GM08714 (cell line): ENCODE measurements around the gene ANXA8.
"Not testable (repeated sequence)": the region's sequence is repeated elsewhere in the genome, so short reads cannot be mapped to it uniquely, and the experiment has no call there.

ENCODE experiments used
- H3K4me3 ChIP-seq: fragments of 200-500 bp; sonication (Bioruptor generic); 2 replicates; pipeline ENCODE4 v1.5.1; 2014; ENCODE audit warnings: mild to moderate bottlenecking, low read length, inconsistent platforms

The ANXA8 gene

GRCh38 chr10:47483923-47484322 is at the start of gene ANXA8:
TSS of gene ANXA8 (minus strand) at chr10:47484115. CDS start at chr10:47483933, 182 bp downstream.
- not testable (repeated sequence) for H3K4me3 ChIP-seq

DNA sequence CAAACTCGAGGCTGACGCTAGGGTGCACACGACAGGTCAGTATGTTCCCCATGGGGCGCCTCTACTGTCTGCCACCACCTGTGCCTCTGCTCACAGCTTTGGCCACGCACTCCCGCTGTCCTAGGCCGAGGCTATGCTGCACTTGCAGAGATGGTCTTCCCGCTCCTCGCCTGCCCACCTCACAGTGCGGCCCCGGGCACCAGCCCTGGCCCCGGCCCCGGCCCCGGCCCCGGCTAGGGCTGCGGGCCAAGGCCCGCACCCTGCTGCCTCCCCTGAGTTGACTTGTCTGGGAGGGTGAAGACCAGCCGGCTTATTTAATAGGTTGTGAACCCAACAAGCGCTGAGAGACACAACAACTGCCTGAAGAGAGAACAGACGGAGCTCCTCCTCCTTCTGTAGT is 39.6 kb upstream of the ANXA8 start, which contains the start of gene AGAP9:
Gene AGAP9 (minus strand): TSS at position 164 of the 400 bp plus-strand sequence. CDS start 112 bp downstream, at position 52.
- H3K4me3 ChIP-seq, result not testable (repeated sequence)

DNA sequence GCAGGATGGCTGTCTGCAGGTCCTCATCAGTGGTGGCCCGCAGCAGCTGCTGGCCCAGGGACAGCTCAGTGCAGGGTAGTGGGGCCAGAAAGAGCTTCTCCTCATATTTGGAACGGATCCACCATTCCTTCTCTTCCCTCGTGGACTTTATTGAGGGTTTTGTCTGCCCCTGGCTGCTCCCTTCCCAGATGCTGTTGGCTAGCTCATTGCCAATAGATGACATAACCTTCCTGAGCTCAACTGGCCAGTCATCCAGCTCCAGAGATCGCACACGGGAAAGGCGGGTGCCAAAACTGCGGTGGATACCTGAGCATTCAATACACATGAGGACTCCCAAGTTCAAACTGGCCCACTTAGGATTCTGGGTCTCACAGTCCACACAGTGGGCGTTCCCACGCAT is 18.4 kb upstream of the ANXA8 start:
- H3K4me3 ChIP-seq, result not testable (repeated sequence)

DNA sequence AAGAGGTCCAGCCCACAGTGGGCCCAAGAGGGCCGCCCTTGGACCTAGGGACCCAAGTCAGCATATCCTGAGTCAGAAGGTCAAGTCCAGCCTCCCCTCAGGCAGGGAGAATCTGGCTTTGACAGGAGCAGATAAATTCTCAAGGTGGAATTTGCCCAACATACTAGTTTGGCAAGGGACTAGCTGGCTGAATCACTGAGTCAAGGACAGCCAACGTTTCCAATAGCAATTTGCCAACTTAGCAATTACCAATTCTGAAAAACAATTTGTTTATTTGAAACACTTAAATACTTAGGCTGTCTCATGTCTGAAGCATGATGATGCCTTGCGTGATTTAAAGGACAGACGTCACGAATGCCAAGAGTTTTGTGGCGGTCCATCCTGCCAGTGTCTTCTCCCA is 10.3 kb upstream of the ANXA8 start:
- H3K4me3 ChIP-seq, result not testable (repeated sequence)

- not testable (repeated sequence) for H3K4me3 ChIP-seq
Observed at GRCh38 chr10:47491600-47491999, 7.7 kb upstream of the ANXA8 start, which contains the start of gene FAM25G. TSS of gene FAM25G (minus strand) at chr10:47491700. CDS start at chr10:47491674, 26 bp downstream.

DNA sequence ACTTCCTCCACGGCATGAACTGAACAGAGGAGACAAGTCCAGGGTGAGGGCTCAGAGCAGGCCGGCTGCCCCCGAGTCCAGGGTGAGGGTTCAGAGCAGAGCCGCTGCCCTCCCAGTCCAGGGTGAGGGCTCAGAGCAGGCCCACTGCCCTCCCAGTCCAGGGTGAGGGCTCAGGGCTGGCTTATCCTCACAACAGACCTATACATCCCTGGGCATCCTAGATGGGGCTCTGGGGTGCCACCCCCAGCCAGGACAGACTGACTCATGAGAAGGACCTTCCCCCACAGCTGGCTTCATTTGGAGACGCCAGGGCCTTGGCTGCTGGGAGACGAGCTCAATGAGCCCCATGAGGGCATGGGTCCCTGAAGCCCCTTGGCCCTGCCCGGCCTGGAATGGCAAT is 5.7 kb upstream of the ANXA8 start:
- not testable (repeated sequence) for H3K4me3 ChIP-seq

DNA sequence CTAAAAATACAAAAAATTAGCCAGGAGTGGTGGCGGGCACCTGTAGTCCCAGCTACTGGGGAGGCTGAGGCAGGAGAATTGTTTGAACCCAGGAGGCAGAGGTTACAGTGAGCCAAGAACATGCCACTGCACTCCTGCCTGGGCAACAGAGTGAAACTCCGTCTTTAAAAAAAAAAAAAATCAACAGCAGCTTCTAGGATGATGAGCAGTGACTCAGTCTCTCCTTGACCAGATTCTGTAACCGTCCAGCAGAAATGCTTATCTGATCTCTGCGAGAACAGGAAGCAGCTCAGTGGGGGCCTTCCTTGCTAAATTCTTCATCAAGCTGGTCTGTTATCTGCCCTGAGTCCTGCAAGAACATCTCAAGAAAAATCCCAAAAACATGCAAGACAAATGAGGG is 2.0 kb upstream of the ANXA8 start:
- H3K4me3 ChIP-seq, result not testable (repeated sequence)

- H3K4me3 ChIP-seq, result not testable (repeated sequence)
Observed at GRCh38 chr10:47484786-47485185, 871 bp upstream of the ANXA8 start.

GRCh38 chr10:47482367-47482766 is 1.5 kb downstream of the ANXA8 start:
- not testable (repeated sequence) for H3K4me3 ChIP-seq

- not testable (repeated sequence) for H3K4me3 ChIP-seq
Observed at GRCh38 chr10:47481768-47482181, 2.1 kb downstream of the ANXA8 start.

GRCh38 chr10:47481182-47481766 is 2.6 kb downstream of the ANXA8 start:
- H3K4me3 ChIP-seq, result not testable (repeated sequence)

DNA sequence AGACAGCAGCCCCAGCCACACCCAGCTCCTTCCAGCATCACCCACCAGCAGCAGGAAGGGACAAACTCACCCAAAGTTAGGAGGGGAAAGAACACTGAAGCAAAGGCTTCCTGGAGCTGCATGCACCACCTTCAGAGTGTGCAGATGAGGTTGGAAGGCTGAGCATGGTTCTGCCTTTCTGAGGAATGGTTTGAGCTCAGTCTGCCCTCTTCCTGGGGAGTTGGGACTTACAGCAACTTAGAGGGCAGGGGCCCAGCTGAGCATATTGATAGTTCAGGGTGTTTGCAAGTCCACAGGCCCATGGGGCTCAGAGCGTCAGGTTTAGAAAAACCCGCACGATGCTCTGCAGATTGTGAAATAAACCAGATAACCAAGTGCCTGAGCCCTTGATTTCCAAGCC is 3.8 kb downstream of the ANXA8 start:
- H3K4me3 ChIP-seq, result not testable (repeated sequence)

DNA sequence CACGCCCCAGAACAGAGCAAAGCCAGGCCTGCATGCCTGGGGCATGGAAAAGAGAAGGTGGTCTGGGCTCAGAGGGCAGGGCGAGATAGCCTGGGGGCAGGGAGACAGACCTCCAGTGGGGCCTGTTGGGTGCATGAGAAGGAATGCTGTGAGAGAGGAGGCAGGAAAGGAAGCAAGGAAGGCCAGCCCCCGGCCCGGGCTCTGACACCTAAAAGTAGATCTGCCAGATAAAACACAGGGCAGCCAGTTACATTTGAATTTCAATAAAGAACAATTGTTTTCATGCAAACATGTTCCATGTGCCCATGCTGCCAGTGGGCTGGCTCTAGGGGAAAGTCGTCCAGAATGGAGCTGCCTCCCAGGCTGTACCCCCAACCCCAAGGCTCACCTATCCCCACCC is 5.8 kb downstream of the ANXA8 start:
- H3K4me3 ChIP-seq, result not testable (repeated sequence)

- H3K4me3 ChIP-seq, result not testable (repeated sequence)
Observed at GRCh38 chr10:47477078-47477477, 6.8 kb downstream of the ANXA8 start.

DNA sequence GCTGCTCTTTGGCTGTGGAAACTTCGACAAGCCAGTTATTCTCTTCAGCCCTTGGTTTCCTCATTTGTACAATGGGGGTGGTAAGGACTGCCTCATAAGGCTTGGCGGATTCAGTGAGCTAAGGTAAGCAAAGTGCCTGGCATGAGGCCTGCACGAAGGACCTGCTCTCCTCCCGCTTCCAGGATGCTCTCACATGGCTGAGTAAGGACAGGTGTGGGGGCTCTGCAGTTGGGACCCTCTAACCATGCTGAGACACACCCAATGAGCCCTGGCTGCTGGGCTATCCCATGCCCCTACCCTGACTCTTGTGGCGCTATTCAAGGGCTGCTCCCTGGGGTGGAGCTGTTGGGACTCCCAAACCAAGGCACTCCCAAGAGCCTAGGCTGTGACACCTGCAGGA is 8.8 kb downstream of the ANXA8 start:
- not testable (repeated sequence) for H3K4me3 ChIP-seq

- not testable (repeated sequence) for H3K4me3 ChIP-seq
Observed at GRCh38 chr10:47473516-47473915, 10.4 kb downstream of the ANXA8 start.

- not testable (repeated sequence) for H3K4me3 ChIP-seq
Observed at GRCh38 chr10:47472647-47473046, 11.3 kb downstream of the ANXA8 start.

GRCh38 chr10:47472072-47472471 is 11.8 kb downstream of the ANXA8 start:
- not testable (repeated sequence) for H3K4me3 ChIP-seq

- H3K4me3 ChIP-seq, result not testable (repeated sequence)
Observed at GRCh38 chr10:47468731-47469528, 15.0 kb downstream of the ANXA8 start.

- H3K4me3 ChIP-seq, result not testable (repeated sequence)
Observed at GRCh38 chr10:47467957-47468356, 16.0 kb downstream of the ANXA8 start.

GRCh38 chr10:47467458-47467857 is 16.5 kb downstream of the ANXA8 start:
- H3K4me3 ChIP-seq, result not testable (repeated sequence)

GRCh38 chr10:47465216-47465917 is 18.5 kb downstream of the ANXA8 start:
- H3K4me3 ChIP-seq, result not testable (repeated sequence)
